ENCODE measurements around the gene UBE2L3.

UBE2L3 gene

GRCh38 chr22:21646608-21647590, 79.4 kb downstream of the UBE2L3 start:
- DNase-seq (ENCODE audit: low read depth), result peak; percentile 63

- DNase-seq (ENCODE audit: low read depth), result no peak
These were observed 82.8 kb downstream of the UBE2L3 start for GRCh38 chr22:21650280-21650679.

- no peak for DNase-seq (ENCODE audit: low read depth)
These were observed 83.5 kb downstream of the UBE2L3 start for GRCh38 chr22:21650823-21651520.

- no peak for DNase-seq (ENCODE audit: low read depth)
These were observed 84.1 kb downstream of the UBE2L3 start for GRCh38 chr22:21651521-21652009.

GRCh38 chr22:21652010-21652546, 84.6 kb downstream of the UBE2L3 start:
- DNase-seq (ENCODE audit: low read depth), result peak; percentile 83

- no peak for DNase-seq (ENCODE audit: low read depth)
These were observed 85.3 kb downstream of the UBE2L3 start for GRCh38 chr22:21652547-21653545.

- no peak for DNase-seq (ENCODE audit: low read depth)
These were observed 89.5 kb downstream of the UBE2L3 start for GRCh38 chr22:21657020-21657359.

GRCh38 chr22:21657360-21658032, 90.0 kb downstream of the UBE2L3 start:
- DNase-seq (ENCODE audit: low read depth), result no peak

- DNase-seq (ENCODE audit: low read depth), result no peak
These were observed 92.5 kb downstream of the UBE2L3 start for GRCh38 chr22:21659864-21660525.

- DNase-seq (ENCODE audit: low read depth), result no peak
These were observed 93.4 kb downstream of the UBE2L3 start for GRCh38 chr22:21660904-21661303.

GRCh38 chr22:21661991-21662390, 94.5 kb downstream of the UBE2L3 start:
- DNase-seq (ENCODE audit: low read depth), result no peak

GRCh38 chr22:21663738-21664137, 96.2 kb downstream of the UBE2L3 start:
- no peak for DNase-seq (ENCODE audit: low read depth)

GRCh38 chr22:21665047-21665851, 97.7 kb downstream of the UBE2L3 start:
- DNase-seq (ENCODE audit: low read depth), result no peak

GRCh38 chr22:21666786-21667185, 99.3 kb downstream of the UBE2L3 start:
- no peak for DNase-seq (ENCODE audit: low read depth)

- no peak for DNase-seq (ENCODE audit: low read depth)
These were observed 101.5 kb downstream of the UBE2L3 start for GRCh38 chr22:21669026-21669425.

- no peak for DNase-seq (ENCODE audit: low read depth)
These were observed 104.7 kb downstream of the UBE2L3 start for GRCh38 chr22:21672107-21672629.

Data from fibroblast of gingiva (primary cell).